DOHH2 (cell line): ENCODE measurements around the gene MDN1.

Source experiments
- CTCF ChIP-seq: fragments of 200-600 bp; sonication (generic); IDR thresholded peaks from one replicate; pipeline ENCODE4 v1.5.1; 2014; ENCODE audit warnings: antibody characterized with exemption, mild to moderate bottlenecking, low read depth, low read length; ENCODE audit not compliant: poor library complexity, severe bottlenecking
- EZH2phosphoT487 ChIP-seq: fragments of 200-600 bp; sonication (generic); IDR thresholded peaks from 2 replicates; pipeline ENCODE4 v1.6.1; 2017; ENCODE audit warnings: borderline replicate concordance, mild to moderate bottlenecking, antibody characterized with exemption, low read length, moderate library complexity, mixed read lengths

- TF ChIP-seq CTCF (no peak), EZH2phosphoT487 (no peak)
These were observed 111.3 kb downstream of the MDN1 start for GRCh38 chr6:89708316-89708715.
